ENCODE data around the gene EFHD1. TPM values are rescaled to one million over a fixed set of nuclear protein-coding genes. Genes with fewer than 3 reads are reported as not detected.

The EFHD1 gene
- total RNA-seq, 1 donor from 2014 or later, result 16.6 TPM

GRCh38 chr2:232662486-232663260, 29.3 kb downstream of the EFHD1 start:
- no peak for DNase-seq (ENCODE audit: low read depth)
- TF ChIP-seq CTCF (conservative IDR thresholded peaks at IDR 0.05; ENCODE audit: low read depth, low read length), result no peak
- H3K4me3 ChIP-seq (ENCODE audit: low read depth, low read length), result no peak overlapping the region

- DNase-seq (ENCODE audit: low read depth), result no peak
- no peak overlapping the region for H3K4me3 ChIP-seq (ENCODE audit: low read depth, low read length)
- TF ChIP-seq CTCF (conservative IDR thresholded peaks at IDR 0.05; ENCODE audit: low read depth, low read length), result no peak
These were observed 32.8 kb downstream of the EFHD1 start for GRCh38 chr2:232666051-232666805.

- no peak overlapping the region for H3K4me3 ChIP-seq (ENCODE audit: low read depth, low read length)
- no peak for DNase-seq (ENCODE audit: low read depth)
- no peak for TF ChIP-seq CTCF (conservative IDR thresholded peaks at IDR 0.05; ENCODE audit: low read depth, low read length)
These were observed 34.7 kb downstream of the EFHD1 start for GRCh38 chr2:232667989-232668583.

GRCh38 chr2:232668805-232669444, 35.5 kb downstream of the EFHD1 start:
- DNase-seq (ENCODE audit: low read depth), result no peak
- TF ChIP-seq CTCF (conservative IDR thresholded peaks at IDR 0.05; ENCODE audit: low read depth, low read length), result peak; percentile 67
- no peak overlapping the region for H3K4me3 ChIP-seq (ENCODE audit: low read depth, low read length)

GRCh38 chr2:232672588-232672987, 39.2 kb downstream of the EFHD1 start:
- DNase-seq (ENCODE audit: low read depth), result no peak
- H3K4me3 ChIP-seq (ENCODE audit: low read depth, low read length), result no peak overlapping the region
- TF ChIP-seq CTCF (conservative IDR thresholded peaks at IDR 0.05; ENCODE audit: low read depth, low read length), result no peak

GRCh38 chr2:232674491-232674890, 41.1 kb downstream of the EFHD1 start:
- H3K4me3 ChIP-seq (ENCODE audit: low read depth, low read length), result no peak overlapping the region
- DNase-seq (ENCODE audit: low read depth), result no peak
- TF ChIP-seq CTCF (conservative IDR thresholded peaks at IDR 0.05; ENCODE audit: low read depth, low read length), result no peak
